Right atrium auricular region (tissue), 2 donors: ENCODE results near the gene AP4E1. TPM values are rescaled to one million over a fixed set of nuclear protein-coding genes. Genes with fewer than 3 reads are reported as not detected.

Experiments
- DNase-seq: peaks from one replicate; pipeline ENCODE4 v3.0.0-alpha.2; 2019; ENCODE audit warnings: low spot score
- H3K27ac ChIP-seq, 2 donors: fragments of 200-600 bp; sonication (generic); 1 replicate in 1 of 2; 2 replicates in 1 of 2; pipeline ENCODE4 v1.5.1; 2016 to 2019
- H3K27me3 ChIP-seq, 2 donors: fragments of 200-600 bp; sonication (generic); one replicate each; pipeline versions ENCODE4 v1.5.1 to v1.6.0; 2017 to 2019
- H3K36me3 ChIP-seq: fragments of 200-600 bp; sonication (generic); one replicate; pipeline ENCODE4 v1.5.1; 2016
- H3K4me1 ChIP-seq, 2 donors: fragments of 200-600 bp; sonication (generic); one replicate each; pipeline versions ENCODE4 v1.5.1 to v1.6.0; 2017 to 2019
- H3K4me3 ChIP-seq, 2 donors: fragments of 200-600 bp; sonication (generic); 1 replicate in 1 of 2; 2 replicates in 1 of 2; pipeline ENCODE4 v1.5.1; 2017 to 2019; ENCODE audit warnings: mild to moderate bottlenecking in 1 of 2, moderate library complexity in 1 of 2
- H3K9me3 ChIP-seq, 2 donors: fragments of 200-600 bp; sonication (generic); one replicate each; pipeline ENCODE4 v1.5.1; 2019
- CTCF ChIP-seq, 2 donors: fragments of 200-600 bp; sonication (generic); IDR thresholded peaks; one replicate each; pipeline ENCODE4 v1.5.1; 2019; ENCODE audit warnings: antibody characterized with exemption in 2 of 2
- total RNA-seq, 2 donors: library from RNA; depleted of rRNA; stranded (reverse); fragments of >200 nt; gene quantifications; one replicate each; pipeline ENCODE4 v1.1.0, GENCODE V29; 2016

Gene AP4E1
- total RNA-seq, 2 donors from 2014 or later: 7.0 to 11.7 TPM

- no peak overlapping the region for H3K4me3 ChIP-seq
These were observed 108.1 kb downstream of the AP4E1 start for GRCh38 chr15:51016615-51017014.

GRCh38 chr15:51022206-51022605 lies 113.7 kb downstream of the AP4E1 start:
- no peak overlapping the region for H3K4me3 ChIP-seq
- no peak for TF ChIP-seq CTCF (IDR thresholded peaks at IDR 0.05)
- H3K9me3 ChIP-seq: peaks cover 0 to 9% of the 10 kb centered on the region in 2 donors
- no peak overlapping the region for H3K27ac ChIP-seq
- no peaks in the 10 kb centered on the region for H3K36me3 ChIP-seq
- H3K27me3 ChIP-seq: no peaks in the 10 kb centered on the region
- H3K4me1 ChIP-seq: peaks cover 0 to 10% of the 10 kb centered on the region in 2 donors
- DNase-seq: no peak

More at GRCh38 chr15:51016615-51017014, 108.1 kb downstream of the AP4E1 start:
- Histone ChIP-seq H3K27me3 (no peaks in the 10 kb centered on the region), H3K36me3 (no peaks in the 10 kb centered on the region), H3K27ac (no peak overlapping the region), H3K9me3 (peaks cover 0 to 9% of the 10 kb centered on the region in 2 donors), H3K4me1 (no peaks in the 10 kb centered on the region)
- TF ChIP-seq CTCF (IDR thresholded peaks at IDR 0.05): no peak
- no peak for DNase-seq

GRCh38 chr15:51023499-51023898 lies 115.0 kb downstream of the AP4E1 start:
- DNase-seq: no peak
- TF ChIP-seq CTCF (IDR thresholded peaks at IDR 0.05): no peak

GRCh38 chr15:51024735-51025453 lies 116.4 kb downstream of the AP4E1 start:
- Histone ChIP-seq H3K36me3 (no peaks in the 10 kb centered on the region), H3K4me1 (peaks cover 0 to 10% of the 10 kb centered on the region in 2 donors), H3K9me3 (no peaks in the 10 kb centered on the region), H3K27me3 (no peaks in the 10 kb centered on the region), H3K4me3 (no peak overlapping the region), H3K27ac (no peak overlapping the region)
- no peak for DNase-seq
- TF ChIP-seq CTCF (IDR thresholded peaks at IDR 0.05): no peak

More at GRCh38 chr15:51023499-51023898, 115.0 kb downstream of the AP4E1 start:
- Histone ChIP-seq H3K36me3 (no peaks in the 10 kb centered on the region), H3K9me3 (peaks cover 0 to 9% of the 10 kb centered on the region in 2 donors), H3K4me1 (peaks cover 0 to 10% of the 10 kb centered on the region in 2 donors), H3K27me3 (no peaks in the 10 kb centered on the region), H3K4me3 (no peak overlapping the region), H3K27ac (no peak overlapping the region)

- no peak for TF ChIP-seq CTCF (IDR thresholded peaks at IDR 0.05)
- Histone ChIP-seq H3K9me3 (no peaks in the 10 kb centered on the region), H3K4me3 (no peak overlapping the region), H3K4me1 (peaks cover 0 to 10% of the 10 kb centered on the region in 2 donors), H3K27me3 (no peaks in the 10 kb centered on the region), H3K27ac (no peak overlapping the region), H3K36me3 (no peaks in the 10 kb centered on the region)
- DNase-seq: no peak
These were observed 117.0 kb downstream of the AP4E1 start for GRCh38 chr15:51025454-51025846.
